ENCODE data around the gene FBF1.

FBF1 gene

GRCh38 chr17:75919611-75920010 is 21.2 kb downstream of the FBF1 start:
- no peak for TF ChIP-seq CTCF (IDR thresholded peaks at IDR 0.05; ENCODE audit: borderline replicate concordance, control extremely low read depth, extremely low read depth, insufficient read depth, missing control alignments)
- in situ Hi-C loops (cut with MboI; ENCODE audit: low sequenced_read_pairs, unreplicated experiment) = loop anchor here (25.0 kb wide), 1 partner anchor 368 kb away; no protein-coding TSS in a partner anchor

DNA sequence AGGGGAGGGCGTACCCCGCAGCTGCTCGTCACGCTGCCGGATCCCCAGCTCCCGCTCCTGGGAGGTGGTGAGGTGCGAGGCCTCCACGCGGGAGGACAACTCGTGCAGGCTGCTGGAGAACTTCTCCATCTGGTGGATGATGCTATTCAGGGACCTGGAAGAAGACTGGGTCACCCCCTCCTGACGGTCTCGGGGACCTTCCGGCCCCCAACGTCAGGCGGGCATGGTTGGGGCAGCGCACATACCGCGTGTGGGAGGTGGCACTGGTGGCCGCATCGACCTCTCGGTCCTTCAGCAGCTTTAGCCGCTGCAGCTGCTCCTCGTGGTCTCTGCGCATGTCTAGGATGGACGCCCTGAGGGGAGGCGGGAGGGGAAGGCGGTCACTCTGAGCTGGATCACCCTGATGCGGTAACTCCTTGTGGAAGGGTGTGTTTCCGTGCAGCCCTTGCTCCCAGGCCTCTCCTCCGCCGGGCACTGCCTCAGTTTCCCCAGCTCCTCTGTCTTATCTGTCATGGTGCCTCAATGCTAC is 22.9 kb downstream of the FBF1 start:
- no peak for DNase-seq (ENCODE audit: low spot score)
- no peak for TF ChIP-seq CTCF (IDR thresholded peaks at IDR 0.05; ENCODE audit: borderline replicate concordance, control extremely low read depth, extremely low read depth, insufficient read depth, missing control alignments)
- in situ Hi-C loops (cut with MboI; ENCODE audit: low sequenced_read_pairs, unreplicated experiment) = loop anchor here (25.0 kb wide), 1 partner anchor 369 kb away; no protein-coding TSS in a partner anchor

More at GRCh38 chr17:75919611-75920010, 21.2 kb downstream of the FBF1 start:
- no peak for DNase-seq (ENCODE audit: low spot score)

- no peak for TF ChIP-seq CTCF (IDR thresholded peaks at IDR 0.05; ENCODE audit: borderline replicate concordance, control extremely low read depth, extremely low read depth, insufficient read depth, missing control alignments)
- in situ Hi-C loops (cut with MboI; ENCODE audit: low sequenced_read_pairs, unreplicated experiment) = loop anchor here (25.0 kb wide), 1 partner anchor 370 kb away; no protein-coding TSS in a partner anchor
- DNase-seq (ENCODE audit: low spot score) = no peak
These were observed 23.5 kb downstream of the FBF1 start for GRCh38 chr17:75917141-75917916.

GRCh38 chr17:75915268-75915667 is 25.6 kb downstream of the FBF1 start:
- TF ChIP-seq CTCF (IDR thresholded peaks at IDR 0.05; ENCODE audit: borderline replicate concordance, control extremely low read depth, extremely low read depth, insufficient read depth, missing control alignments) = no peak
- DNase-seq (ENCODE audit: low spot score) = no peak
- in situ Hi-C loops (cut with MboI; ENCODE audit: low sequenced_read_pairs, unreplicated experiment) = loop anchor here (25.0 kb wide), 1 partner anchor 372 kb away; no protein-coding TSS in a partner anchor

GRCh38 chr17:75914643-75915267 is 26.1 kb downstream of the FBF1 start:
- in situ Hi-C loops (cut with MboI; ENCODE audit: low sequenced_read_pairs, unreplicated experiment) = loop anchor here (5.0 to 25.0 kb wide), 2 partner anchors 98 to 373 kb away; no protein-coding TSS in a partner anchor
- no peak for DNase-seq (ENCODE audit: low spot score)
- TF ChIP-seq CTCF (IDR thresholded peaks at IDR 0.05; ENCODE audit: borderline replicate concordance, control extremely low read depth, extremely low read depth, insufficient read depth, missing control alignments) = no peak

- in situ Hi-C loops (cut with MboI; ENCODE audit: low sequenced_read_pairs, unreplicated experiment) = loop anchor here (5.0 to 25.0 kb wide), 2 partner anchors 99 to 374 kb away; no protein-coding TSS in a partner anchor
- DNase-seq (ENCODE audit: low spot score) = no peak
- no peak for TF ChIP-seq CTCF (IDR thresholded peaks at IDR 0.05; ENCODE audit: borderline replicate concordance, control extremely low read depth, extremely low read depth, insufficient read depth, missing control alignments)
These were observed 27.2 kb downstream of the FBF1 start for GRCh38 chr17:75913537-75914210.

Measured in GM13976 (cell line).